ENCODE measurements around the gene ZNF778.

DNA sequence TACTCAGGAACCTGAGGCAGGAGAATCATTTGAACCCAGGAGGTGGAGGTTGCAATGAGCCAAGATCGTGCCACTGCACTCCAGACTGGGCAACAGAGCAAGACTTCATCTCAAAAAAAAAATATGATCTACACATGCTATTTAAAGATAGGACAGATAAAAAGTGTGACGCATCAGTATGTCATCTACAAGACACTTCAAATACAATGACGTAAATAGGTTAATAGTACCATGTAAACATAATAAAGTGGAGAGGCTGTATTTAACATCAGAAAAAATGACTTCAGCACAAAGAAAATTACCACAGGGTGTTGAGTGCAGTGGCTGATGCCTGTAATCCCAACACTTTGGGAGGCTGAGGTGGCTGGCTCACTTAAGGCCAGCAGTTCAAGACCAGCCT is 20.2 kb downstream of the ZNF778 start:
- TF ChIP-seq, protein P1, sequence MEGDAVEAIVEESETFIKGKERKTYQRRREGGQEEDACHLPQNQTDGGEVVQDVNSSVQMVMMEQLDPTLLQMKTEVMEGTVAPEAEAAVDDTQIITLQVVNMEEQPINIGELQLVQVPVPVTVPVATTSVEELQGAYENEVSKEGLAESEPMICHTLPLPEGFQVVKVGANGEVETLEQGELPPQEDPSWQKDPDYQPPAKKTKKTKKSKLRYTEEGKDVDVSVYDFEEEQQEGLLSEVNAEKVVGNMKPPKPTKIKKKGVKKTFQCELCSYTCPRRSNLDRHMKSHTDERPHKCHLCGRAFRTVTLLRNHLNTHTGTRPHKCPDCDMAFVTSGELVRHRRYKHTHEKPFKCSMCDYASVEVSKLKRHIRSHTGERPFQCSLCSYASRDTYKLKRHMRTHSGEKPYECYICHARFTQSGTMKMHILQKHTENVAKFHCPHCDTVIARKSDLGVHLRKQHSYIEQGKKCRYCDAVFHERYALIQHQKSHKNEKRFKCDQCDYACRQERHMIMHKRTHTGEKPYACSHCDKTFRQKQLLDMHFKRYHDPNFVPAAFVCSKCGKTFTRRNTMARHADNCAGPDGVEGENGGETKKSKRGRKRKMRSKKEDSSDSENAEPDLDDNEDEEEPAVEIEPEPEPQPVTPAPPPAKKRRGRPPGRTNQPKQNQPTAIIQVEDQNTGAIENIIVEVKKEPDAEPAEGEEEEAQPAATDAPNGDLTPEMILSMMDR (IDR thresholded peaks at IDR 0.05; ENCODE audit: borderline replicate concordance, extremely low read depth, low read length, poor library complexity, severe bottlenecking): no peak
- no peak for TF ChIP-seq EZH2 (IDR thresholded peaks at IDR 0.05; ENCODE audit: borderline replicate concordance, low read depth, low read length, severe bottlenecking)
